ENCODE data around the gene MYADML2. TPM values are rescaled to one million over a fixed set of nuclear protein-coding genes. Genes with fewer than 3 reads are reported as not detected.

MYADML2 gene
- total RNA-seq, 4 donors from 2014 or later: 2.9 to 24.9 (median 13.3) TPM

- peaks cover 0 to 3% (median 0%) of the 10 kb centered on the region in 3 donors for H3K27me3 ChIP-seq
- H3K36me3 ChIP-seq: no peaks in the 10 kb centered on the region
- in situ Hi-C loops (cut with MboI; ENCODE audit: low sequenced_read_pairs in 4 of 4): no loop called here
- no peaks in the 10 kb centered on the region for H3K9me3 ChIP-seq
- H3K4me3 ChIP-seq: no peak overlapping the region
- DNase-seq (no peak), ATAC-seq (no peak)
- TF ChIP-seq CTCF (IDR thresholded peaks at IDR 0.05 in 4 of 5, conservative IDR thresholded peaks at IDR 0.05 in 1 of 5): no peak
- TF ChIP-seq POLR2A (IDR thresholded peaks at IDR 0.05): no peak
- no peak overlapping the region for H3K27ac ChIP-seq
- intact Hi-C loops (cut with DNase I; ENCODE audit: low total_unique reads): no loop called here
- H3K4me1 ChIP-seq: peaks cover 17 to 18% of the 10 kb centered on the region in 2 donors
Measured at GRCh38 chr17:81930142-81931125, 16.6 kb downstream of the MYADML2 start.

- TF ChIP-seq CTCF (IDR thresholded peaks at IDR 0.05 in 4 of 5, conservative IDR thresholded peaks at IDR 0.05 in 1 of 5) (no peak), POLR2A (IDR thresholded peaks at IDR 0.05) (no peak)
- peaks cover 0 to 3% (median 0%) of the 10 kb centered on the region in 3 donors for H3K27me3 ChIP-seq
- no peak overlapping the region for H3K4me3 ChIP-seq
- DNase-seq (no peak), ATAC-seq (no peak)
- H3K9me3 ChIP-seq: no peaks in the 10 kb centered on the region
- H3K27ac ChIP-seq: no peak overlapping the region
- H3K4me1 ChIP-seq: peaks cover 27% of the 10 kb centered on the region in 2 donors
- H3K36me3 ChIP-seq: no peaks in the 10 kb centered on the region
- intact Hi-C loops (cut with DNase I; ENCODE audit: low total_unique reads) (loop anchor here (10.0 kb wide), 2 partner anchors 525 to 605 kb away; partner anchors contain the start of genes CYBC1 and NARF), in situ Hi-C loops (cut with MboI; ENCODE audit: low sequenced_read_pairs in 4 of 4) (no loop called here)
Measured at GRCh38 chr17:81929253-81930141, 17.5 kb downstream of the MYADML2 start.

GRCh38 chr17:81928544-81929252 is 18.3 kb downstream of the MYADML2 start:
- peak overlapping the region in 1 of 4 donors; percentile 55 for H3K27ac ChIP-seq

More at GRCh38 chr17:81928544-81929252, 18.3 kb downstream of the MYADML2 start:
- peaks cover 0 to 3% (median 0%) of the 10 kb centered on the region in 3 donors for H3K27me3 ChIP-seq
- no peaks in the 10 kb centered on the region for H3K9me3 ChIP-seq
- ATAC-seq (no peak), DNase-seq (no peak)
- peak overlapping the region; percentile 53 to 76 (median 66) for H3K4me3 ChIP-seq
- H3K4me1 ChIP-seq: peaks cover 35% of the 10 kb centered on the region in 2 donors
- TF ChIP-seq CTCF (IDR thresholded peaks at IDR 0.05 in 4 of 5, conservative IDR thresholded peaks at IDR 0.05 in 1 of 5) (no peak), POLR2A (IDR thresholded peaks at IDR 0.05) (no peak)
- in situ Hi-C loops (cut with MboI; ENCODE audit: low sequenced_read_pairs in 4 of 4) (no loop called here), intact Hi-C loops (cut with DNase I; ENCODE audit: low total_unique reads) (loop anchor here (10.0 kb wide), 2 partner anchors 526 to 604 kb away; partner anchors contain the start of genes CYBC1 and NARF)
- H3K36me3 ChIP-seq: no peaks in the 10 kb centered on the region
